ENCODE results near the gene MAML2. TPM values are rescaled to one million over a fixed set of nuclear protein-coding genes. Genes with fewer than 3 reads are reported as not detected.

Gene MAML2
- total RNA-seq, 2 experiments from 2014 or later, result 23.4 to 27.2 TPM

DNA sequence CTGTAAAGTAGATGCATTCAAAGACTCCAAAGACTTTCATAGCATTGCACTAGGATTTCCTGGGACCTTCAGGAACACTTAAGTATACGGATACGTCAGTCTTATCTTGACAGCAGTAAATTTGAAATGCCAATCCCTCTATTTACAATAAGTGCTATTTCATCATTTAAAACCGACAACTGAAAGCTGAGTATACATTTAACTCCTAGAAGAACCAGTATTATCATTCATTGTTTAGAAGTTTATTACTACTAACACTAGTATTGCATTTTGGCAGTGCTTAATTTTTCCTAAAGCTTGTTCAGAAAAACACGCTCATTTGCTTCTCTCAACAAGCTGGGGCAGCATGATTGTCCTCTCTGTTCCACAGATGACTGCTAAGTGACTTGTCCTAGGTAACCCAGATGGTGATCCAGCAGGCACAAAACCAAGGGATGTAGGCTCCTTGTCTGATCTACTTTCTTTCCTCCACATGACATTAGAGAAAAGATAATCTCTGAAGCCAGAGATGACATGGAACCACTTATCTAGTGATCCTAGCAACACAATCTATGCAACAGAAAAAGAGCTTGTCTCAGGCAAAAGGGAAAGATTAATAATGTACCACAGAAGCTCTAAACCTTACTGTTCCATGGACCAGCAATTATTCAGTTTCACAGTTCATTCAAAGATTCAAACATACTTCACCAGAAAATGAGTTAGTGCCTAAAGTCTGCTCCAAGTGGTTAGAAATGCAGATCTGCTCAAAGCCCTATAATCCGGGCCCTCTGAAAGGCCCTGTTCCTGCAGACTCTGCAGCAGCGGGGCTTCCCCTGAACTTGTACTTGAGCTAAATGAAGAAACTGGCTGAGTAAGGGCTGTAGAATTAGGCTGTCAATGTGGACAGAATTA lies 5.2 kb downstream of the MAML2 start:
- peak; percentile 55 for DNase-seq
- Mint-ChIP-seq H3K9me3 (no peaks in the 10 kb centered on the region), H3K4me1 (peaks cover 66% of the 10 kb centered on the region), H3K27ac (peak overlapping the region; percentile 66), H3K4me3 (peak overlapping the region; percentile 96), H3K36me3 (ENCODE audit: low read depth) (peaks cover 55% of the 10 kb centered on the region), H3K27me3 (no peaks in the 10 kb centered on the region)
- CTCF ChIA-PET, result interaction anchor here (0.8 to 1.4 kb wide), 6 partner anchors 10 to 547 kb away, joined by 3 to 4 read pairs (median 3); partner anchors contain the start of gene CEP57
- POLR2A ChIA-PET, result interaction anchor here (0.6 kb wide), 1 partner anchor 49 kb away, joined by 3 read pairs; no protein-coding TSS in a partner anchor

DNA sequence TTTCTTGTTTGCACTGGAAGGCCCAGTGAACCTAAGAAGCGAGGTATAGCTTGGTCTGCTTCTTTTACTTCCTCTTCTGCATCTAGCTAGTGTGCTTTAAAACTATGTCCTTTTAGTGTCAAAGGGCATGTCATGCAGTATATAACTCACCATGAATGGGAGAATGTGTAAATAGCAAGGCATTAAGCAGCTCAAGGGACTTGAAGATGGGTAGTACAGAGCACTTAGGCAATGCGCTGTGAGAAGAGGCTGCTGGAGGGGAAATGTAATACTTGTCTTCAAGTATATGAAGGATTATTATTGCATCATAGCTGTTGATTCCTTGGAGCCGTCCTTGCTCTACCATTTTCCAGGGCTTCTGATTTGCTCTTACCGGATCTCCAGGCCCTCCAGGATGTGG lies 7.6 kb downstream of the MAML2 start:
- Mint-ChIP-seq H3K4me3 (no peak overlapping the region), H3K27ac (no peak overlapping the region), H3K4me1 (peaks cover 79% of the 10 kb centered on the region), H3K27me3 (no peaks in the 10 kb centered on the region), H3K9me3 (no peaks in the 10 kb centered on the region), H3K36me3 (ENCODE audit: low read depth) (peaks cover 54% of the 10 kb centered on the region)
- POLR2A ChIA-PET, result no interaction called here
- DNase-seq, result no peak
- CTCF ChIA-PET, result interaction anchor here (0.8 to 1.7 kb wide), 6 partner anchors 10 to 180 kb away, joined by 3 to 7 read pairs (median 3); no protein-coding TSS in a partner anchor

- no peak for DNase-seq
- H3K36me3 Mint-ChIP-seq (ENCODE audit: low read depth), result peaks cover 57% of the 10 kb centered on the region
- CTCF ChIA-PET, result interaction anchor here (1.1 to 1.4 kb wide), 3 partner anchors 9 to 48 kb away, joined by 3 to 5 read pairs (median 3); partner anchors contain the start of gene MAML2
- H3K4me3 Mint-ChIP-seq, result no peak overlapping the region
- no peak overlapping the region for H3K27ac Mint-ChIP-seq
- peaks cover 84% of the 10 kb centered on the region for H3K4me1 Mint-ChIP-seq
- H3K27me3 Mint-ChIP-seq, result no peaks in the 10 kb centered on the region
- H3K9me3 Mint-ChIP-seq, result no peaks in the 10 kb centered on the region
- POLR2A ChIA-PET, result no interaction called here
These were observed 8.8 kb downstream of the MAML2 start for GRCh38 chr11:96334219-96334618.

GRCh38 chr11:96333191-96333719 lies 9.7 kb downstream of the MAML2 start:
- CTCF ChIA-PET, result interaction anchor here (2.0 to 2.2 kb wide), 2 partner anchors 9 to 12 kb away, joined by 7 to 19 read pairs; partner anchors contain the start of gene MAML2
- Mint-ChIP-seq H3K9me3 (no peaks in the 10 kb centered on the region), H3K4me1 (peaks cover 81% of the 10 kb centered on the region), H3K27me3 (no peaks in the 10 kb centered on the region), H3K4me3 (no peak overlapping the region), H3K27ac (no peak overlapping the region), H3K36me3 (ENCODE audit: low read depth) (peaks cover 59% of the 10 kb centered on the region)
- DNase-seq, result no peak
- POLR2A ChIA-PET, result no interaction called here

DNA sequence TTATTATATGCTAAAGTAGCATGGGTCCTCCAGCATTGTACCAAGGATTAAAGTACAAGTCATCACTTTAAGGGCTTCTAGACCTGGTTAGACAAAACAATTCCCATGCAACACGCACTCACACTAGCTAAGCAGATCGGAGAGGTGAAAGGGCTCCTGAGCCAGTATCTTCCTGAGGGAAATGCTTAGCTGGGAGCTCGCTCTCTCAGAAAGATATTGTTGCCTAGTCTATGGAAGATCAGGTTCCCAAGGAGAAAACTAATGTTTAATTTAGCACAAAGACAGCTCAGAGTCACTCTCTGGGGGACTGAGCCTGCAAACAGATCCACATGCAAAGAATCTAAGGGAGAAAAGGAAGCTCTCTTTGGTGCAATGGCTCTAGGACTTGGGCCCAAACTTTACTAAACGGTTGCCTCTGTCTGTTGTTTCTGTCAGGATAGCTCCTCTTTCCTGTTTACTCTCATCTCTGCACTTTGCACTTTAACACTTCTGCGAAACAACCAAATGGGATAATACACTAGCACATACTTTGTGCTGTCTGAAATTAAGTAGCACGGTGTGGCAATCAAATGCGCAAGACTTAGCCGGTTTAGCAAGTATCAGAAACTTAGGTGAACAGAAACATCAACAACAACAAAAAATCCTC lies 10.7 kb downstream of the MAML2 start:
- ChIA-PET POLR2A (no interaction called here), CTCF (interaction anchor here (0.6 to 2.2 kb wide), 8 partner anchors 10 to 1178 kb away, joined by 3 to 19 read pairs (median 6); partner anchors contain the start of gene MAML2)
- DNase-seq, result no peak
- Mint-ChIP-seq H3K27ac (peak overlapping the region; percentile 38), H3K36me3 (ENCODE audit: low read depth) (peaks cover 52% of the 10 kb centered on the region), H3K4me1 (peaks cover 71% of the 10 kb centered on the region), H3K9me3 (no peaks in the 10 kb centered on the region), H3K27me3 (no peaks in the 10 kb centered on the region), H3K4me3 (no peak overlapping the region)

DNA sequence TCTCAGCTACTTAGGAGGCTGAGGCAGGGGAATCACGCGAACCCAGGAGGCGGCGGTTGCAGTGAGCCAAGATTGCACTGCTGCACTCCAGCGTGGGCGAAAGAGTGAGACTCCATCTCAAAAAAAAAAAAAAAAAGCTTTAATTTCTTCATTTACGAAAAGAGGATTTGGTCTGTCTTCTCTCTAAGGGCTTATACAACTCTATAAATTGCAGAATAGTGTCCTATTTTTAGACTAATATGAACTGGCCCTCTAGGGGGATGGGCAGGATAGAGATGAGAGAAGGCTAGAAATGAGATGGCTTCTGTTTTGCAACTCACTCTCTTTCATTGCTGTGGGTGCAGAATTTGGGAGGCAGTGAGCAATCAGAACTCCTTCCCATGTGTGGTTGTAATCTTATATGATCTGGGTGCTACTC lies 11.3 kb downstream of the MAML2 start:
- Mint-ChIP-seq H3K4me3 (no peak overlapping the region), H3K4me1 (peaks cover 70% of the 10 kb centered on the region), H3K27ac (peak overlapping the region; percentile 38), H3K9me3 (no peaks in the 10 kb centered on the region), H3K36me3 (ENCODE audit: low read depth) (peaks cover 55% of the 10 kb centered on the region), H3K27me3 (no peaks in the 10 kb centered on the region)
- ChIA-PET CTCF (interaction anchor here (0.6 to 2.2 kb wide), 6 partner anchors 10 to 1177 kb away, joined by 3 to 19 read pairs (median 6); partner anchors contain the start of gene MAML2), POLR2A (no interaction called here)
- DNase-seq, result no peak

GRCh38 chr11:96330511-96330859 lies 12.5 kb downstream of the MAML2 start:
- no peak for DNase-seq
- Mint-ChIP-seq H3K4me1 (peaks cover 64% of the 10 kb centered on the region), H3K27me3 (no peaks in the 10 kb centered on the region), H3K36me3 (ENCODE audit: low read depth) (peaks cover 54% of the 10 kb centered on the region), H3K27ac (no peak overlapping the region), H3K9me3 (no peaks in the 10 kb centered on the region), H3K4me3 (no peak overlapping the region)
- ChIA-PET POLR2A (no interaction called here), CTCF (interaction anchor here (1.4 to 1.5 kb wide), 2 partner anchors 8 to 10 kb away, joined by 5 to 6 read pairs; no protein-coding TSS in a partner anchor)

GRCh38 chr11:96329855-96330510 lies 13.0 kb downstream of the MAML2 start:
- no peak overlapping the region for H3K4me3 Mint-ChIP-seq
- DNase-seq, result no peak
- H3K27ac Mint-ChIP-seq, result no peak overlapping the region
- H3K9me3 Mint-ChIP-seq, result no peaks in the 10 kb centered on the region
- ChIA-PET CTCF (interaction anchor here (1.4 to 1.5 kb wide), 2 partner anchors 9 to 10 kb away, joined by 5 to 6 read pairs; no protein-coding TSS in a partner anchor), POLR2A (no interaction called here)
- H3K27me3 Mint-ChIP-seq, result no peaks in the 10 kb centered on the region
- H3K36me3 Mint-ChIP-seq (ENCODE audit: low read depth), result peaks cover 56% of the 10 kb centered on the region
- peaks cover 63% of the 10 kb centered on the region for H3K4me1 Mint-ChIP-seq

- POLR2A ChIA-PET, result no interaction called here
- Mint-ChIP-seq H3K4me1 (peaks cover 57% of the 10 kb centered on the region), H3K9me3 (no peaks in the 10 kb centered on the region), H3K36me3 (ENCODE audit: low read depth) (peaks cover 57% of the 10 kb centered on the region), H3K4me3 (no peak overlapping the region), H3K27me3 (no peaks in the 10 kb centered on the region), H3K27ac (no peak overlapping the region)
- CTCF ChIA-PET, result interaction anchor here (1.5 kb wide), 1 partner anchor 11 kb away, joined by 5 read pairs; no protein-coding TSS in a partner anchor
- DNase-seq, result no peak
These were observed 13.6 kb downstream of the MAML2 start for GRCh38 chr11:96329419-96329818.

- Mint-ChIP-seq H3K27ac (no peak overlapping the region), H3K4me3 (no peak overlapping the region), H3K9me3 (no peaks in the 10 kb centered on the region), H3K4me1 (peaks cover 54% of the 10 kb centered on the region), H3K36me3 (ENCODE audit: low read depth) (peaks cover 60% of the 10 kb centered on the region), H3K27me3 (no peaks in the 10 kb centered on the region)
- DNase-seq, result no peak
- CTCF ChIA-PET, result interaction anchor here (0.8 to 1.6 kb wide), 3 partner anchors 9 to 15 kb away, joined by 3 to 8 read pairs (median 7); partner anchors contain the start of gene MAML2
- POLR2A ChIA-PET, result no interaction called here
These were observed 14.5 kb downstream of the MAML2 start for GRCh38 chr11:96328395-96329010.

- Mint-ChIP-seq H3K36me3 (ENCODE audit: low read depth) (peaks cover 65% of the 10 kb centered on the region), H3K27me3 (no peaks in the 10 kb centered on the region), H3K27ac (no peak overlapping the region), H3K4me3 (no peak overlapping the region), H3K9me3 (no peaks in the 10 kb centered on the region), H3K4me1 (peaks cover 39% of the 10 kb centered on the region)
- ChIA-PET CTCF (interaction anchor here (0.7 to 0.8 kb wide), 2 partner anchors 16 to 311 kb away, joined by 3 read pairs; no protein-coding TSS in a partner anchor), POLR2A (interaction anchor here (0.6 kb wide), 1 partner anchor 272 kb away, joined by 3 read pairs; no protein-coding TSS in a partner anchor)
- no peak for DNase-seq
These were observed 16.0 kb downstream of the MAML2 start for GRCh38 chr11:96326959-96327358.

DNA sequence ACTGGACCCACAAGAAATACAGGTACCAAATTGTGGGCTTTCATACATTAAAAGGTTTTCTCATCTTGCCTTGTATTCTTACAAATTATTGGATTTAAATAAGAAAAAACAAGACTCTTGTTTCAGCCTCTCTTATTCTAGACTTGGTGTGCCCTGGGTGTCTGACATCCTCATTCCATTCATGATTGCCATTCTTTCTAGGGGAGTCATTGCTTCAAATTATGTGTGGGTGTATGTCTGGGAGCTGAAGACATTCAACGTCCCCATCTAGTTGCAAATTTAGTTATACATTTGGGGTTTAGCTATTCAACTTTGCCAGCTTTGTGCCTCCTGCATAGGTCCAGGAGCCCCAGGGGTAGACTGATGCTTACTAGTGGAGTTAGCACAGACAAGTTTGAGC lies 18.1 kb downstream of the MAML2 start:
- CTCF ChIA-PET, result interaction anchor here (1.7 to 2.3 kb wide), 3 partner anchors 11 to 18 kb away, joined by 7 to 8 read pairs (median 7); partner anchors contain the start of gene MAML2
- Mint-ChIP-seq H3K36me3 (ENCODE audit: low read depth) (peaks cover 71% of the 10 kb centered on the region), H3K4me3 (no peak overlapping the region), H3K27me3 (no peaks in the 10 kb centered on the region), H3K9me3 (peaks cover 5% of the 10 kb centered on the region), H3K4me1 (peaks cover 44% of the 10 kb centered on the region), H3K27ac (no peak overlapping the region)
- no peak for DNase-seq
- POLR2A ChIA-PET, result no interaction called here

Data from activated CD4-positive, alpha-beta T cell treated with anti-CD3 and anti-CD28 coated beads, Interleukin-2, amount 10 ng/mL, durations not matched to agents 7 days and 5 days (primary cell).